K562 (cell line): Measurements from ENCODE around the gene ODF4. TPM values are rescaled to one million over a fixed set of nuclear protein-coding genes. Genes with fewer than 3 reads are reported as not detected.
"Not testable (repeated sequence)": the region's sequence is repeated elsewhere in the genome, so short reads cannot be mapped to it uniquely, and the experiment has no call there.

Experiments used
- ATAC-seq: fragments of 200-7000 bp; cut with Tn5 transposase; 3 replicates; pipeline ENCODE4 v1.9.1; 2020; ENCODE audit warnings: moderate library complexity
- BruUV-seq: library from RNA; stranded (reverse); fragments of 400-500 nt; replicated peaks from 2 replicates; lab custom pipeline; 2021; lab: Mats Ljungman, UMichigan
- CTCF ChIA-PET: fragments of 300-600 bp; formaldehyde crosslinking; extraction: SDS; loops from one replicate; lab custom pipeline; 2021; ENCODE audit warnings: low intra/inter-chr PET ratio; lab: Yijun Ruan, JAX
- POLR2A ChIA-PET: fragments of 300-600, 350-650 bp; sonication (Branson Sonifier 250); formaldehyde crosslinking; extraction: SDS; loops from one replicate; lab custom pipeline; 2021; ENCODE audit warnings: antibody characterized with exemption, inconsistent platforms; lab: Yijun Ruan, JAX
- DNase-seq, 4 experiments: peaks; one replicate each; pipeline versions ENCODE4 v3.0.0 to v3.0.0-alpha.2; 2011 to 2018; ENCODE audit warnings: low spot score in 3 of 4, mixed read lengths in 3 of 4; ENCODE audit errors: extremely low read depth in 1 of 4
- FAIRE-seq: peaks from 2 replicates; lab custom pipeline; 2011; peaks lifted over from hg19 to GRCh38; lab: Jason Lieb, UNC
- H2AFZ ChIP-seq: 2 replicates; pipeline ENCODE4 v1.6.0; 2011; ENCODE audit warnings: low read depth, low read length, control low read depth, inconsistent platforms
- H3K27ac ChIP-seq: fragments of 200-600 bp; 3 replicates; pipeline ENCODE4 v1.8.0; 2011; ENCODE audit warnings: low read depth, mild to moderate bottlenecking, control low read depth, inconsistent platforms, low read length, moderate library complexity, mixed read lengths; ENCODE audit errors: extremely low read depth
- H3K27me3 ChIP-seq, 2 experiments: fragments of 300-600 bp in 1 of 2; 2 replicates in 1 of 2; 3 replicates in 1 of 2; pipeline versions ENCODE4 v1.6.0 to v1.8.0; 2011; ENCODE audit warnings: inconsistent platforms in 2 of 2, low read length in 2 of 2, mild to moderate bottlenecking in 1 of 2, mixed read lengths in 1 of 2, moderate library complexity in 1 of 2; ENCODE audit not compliant: control insufficient read depth in 2 of 2, insufficient read depth in 2 of 2
- H3K36me3 ChIP-seq: fragments of 300-600 bp; 3 replicates; pipeline ENCODE4 v1.8.0; 2011; ENCODE audit warnings: mild to moderate bottlenecking, low read length, inconsistent platforms; ENCODE audit not compliant: control insufficient read depth, insufficient read depth
- H3K4me1 ChIP-seq, 2 experiments: fragments of 200-600 bp in 1 of 2; replicated peaks in 1 of 2; 2 replicates in 1 of 2; 3 replicates in 1 of 2; pipeline versions ENCODE4 v1.5.1 to v1.8.0; 2011; ENCODE audit warnings: inconsistent platforms in 2 of 2, low read length in 2 of 2, mild to moderate bottlenecking in 1 of 2, mixed read lengths in 1 of 2, moderate library complexity in 1 of 2; ENCODE audit not compliant: control insufficient read depth in 2 of 2, insufficient read depth in 2 of 2
- H3K4me2 ChIP-seq: 2 replicates; pipeline ENCODE4 v1.6.1; 2011; ENCODE audit warnings: low read length, control low read depth, inconsistent platforms, mixed read lengths; ENCODE audit not compliant: insufficient read depth
- H3K4me3 ChIP-seq: fragments of 200-600 bp; sonication (generic), shearing (Covaris generic); 2 replicates; pipeline ENCODE4 v1.5.1; 2016; ENCODE audit warnings: control low read depth, inconsistent platforms
- H3K79me2 ChIP-seq: fragments of 200-600 bp; 3 replicates; pipeline ENCODE4 v1.8.0; 2011; ENCODE audit warnings: low read length, inconsistent platforms; ENCODE audit not compliant: control insufficient read depth, insufficient read depth
- H3K9ac ChIP-seq, 2 experiments: 2 replicates each; pipeline versions ENCODE4 v1.6.0 to v1.6.1; 2011; ENCODE audit warnings: low read depth in 2 of 2, low read length in 2 of 2, control low read depth in 1 of 2, inconsistent platforms in 1 of 2, mild to moderate bottlenecking in 1 of 2, mixed read lengths in 1 of 2; ENCODE audit not compliant: insufficient read depth in 1 of 2
- H3K9me1 ChIP-seq: one replicate; pipeline ENCODE4 v1.6.0; 2011; ENCODE audit warnings: inconsistent platforms, mild to moderate bottlenecking, low read length, moderate library complexity; ENCODE audit not compliant: control insufficient read depth, insufficient read depth
- H3K9me3 ChIP-seq: replicated peaks from 2 replicates; pipeline ENCODE4 v1.5.1; 2011; ENCODE audit warnings: low read depth, low read length, inconsistent platforms; ENCODE audit not compliant: control insufficient read depth, insufficient read depth
- H4K20me1 ChIP-seq: replicated peaks from 2 replicates; pipeline ENCODE4 v1.6.1; 2011; ENCODE audit warnings: low read length, inconsistent platforms, mixed read lengths; ENCODE audit not compliant: control insufficient read depth, insufficient read depth
- ELF1 ChIP-seq: fragments of 200-800 bp; sonication (Bioruptor generic); IDR thresholded peaks from 2 replicates; pipeline ENCODE4 v1.6.1; 2016; ENCODE audit warnings: missing genetic modification characterization, missing compliant biosample characterization
- WGBS: fragments of 100-300 bp; shearing (Covaris generic); methylation state at CpG from one replicate; pipeline ENCODE4 v1.1.6; 2016; ENCODE audit warnings: low coverage, mixed read lengths; ENCODE audit not compliant: insufficient coverage; ENCODE audit errors: missing lambda C conversion rate; 5-methylcytosine and 5-hydroxymethylcytosine counted together
- in situ Hi-C: fragments of 300-500 bp; cut with MboI; formaldehyde crosslinking; loops from 4 replicates; pipeline ENCODE4 v1.15.0; 2018; ENCODE audit warnings: inconsistent platforms, mixed read lengths
- intact Hi-C: fragments of 100-400 bp; cut with micrococcal nuclease; formaldehyde crosslinking; loops from 2 replicates; pipeline ENCODE4 v1.14.2; 2022
- polyA plus RNA-seq, 8 experiments: library from polyadenylated mRNA; depleted of rRNA in 4 of 8; stranded (reverse) in 5 of 8; unstranded in 3 of 8; fragments of >200 nt; fragmentation: Nextera tagmentation in 2 of 8; fragmentation: Illumina TruSeq in 1 of 8; extraction: Ambion mirVana in 2 of 8; extraction: Trizol in 1 of 8; gene quantifications; 2 replicates each; pipeline versions ENCODE4 v1.2.1 to v1.2.3, GENCODE V29; 2011 to 2014; ENCODE audit warnings: inconsistent platforms in 1 of 8, missing spikeins in 1 of 8
- total RNA-seq, 7 experiments: library from RNA; depleted of rRNA in 6 of 7; stranded (reverse); fragments of >200 nt in 6 of 7; fragmentation: Illumina TruSeq in 2 of 7; extraction: Trizol in 2 of 7; gene quantifications; 2 replicates each; pipeline versions ENCODE4 v1.2.1 to v1.2.3, GENCODE V29; 2011 to 2021; ENCODE audit warnings: low replicate concordance in 1 of 7
- TF ChIP-seq, protein P1 (sequence below): fragments of 450-650 bp; IDR thresholded peaks from 2 replicates; pipeline ENCODE4 v1.6.1; 2018; ENCODE audit not compliant: partially characterized antibody

Gene ODF4
- total and polyA plus RNA-seq, 9 of the 15 experiments (the other 6 are each of a cell fraction or from before 2014, with no cell fraction given), result not detected

- intact Hi-C loops, result loop anchor here (5.0 kb wide), 1 partner anchor 61 kb away; no protein-coding TSS in a partner anchor
- not testable (repeated sequence) for H3K9me1 ChIP-seq, DNase-seq, H3K4me3 ChIP-seq, ATAC-seq, FAIRE-seq, BruUV-seq, H3K4me2 ChIP-seq, H3K9me3 ChIP-seq, H2AFZ ChIP-seq, H3K27me3 ChIP-seq, H3K9ac ChIP-seq, H3K27ac ChIP-seq
- in situ Hi-C loops, result loop anchor here (25.0 kb wide), 1 partner anchor 1159 kb away; no protein-coding TSS in a partner anchor
- ChIA-PET CTCF (interaction anchor here (0.6 kb wide), 1 partner anchor 258 kb away, joined by 3 read pairs; no protein-coding TSS in a partner anchor), POLR2A (interaction anchor here (1.0 to 4.6 kb wide), 2 partner anchors 17 to 26 kb away, joined by 5 to 25 read pairs; no protein-coding TSS in a partner anchor)
- WGBS, result 82% methylated on average over 7 of the region's 8 CpGs
- peaks cover 16 to 17% of the 10 kb centered on the region in 2 experiments for H3K4me1 ChIP-seq
- peaks cover 46% of the 10 kb centered on the region for H3K79me2 ChIP-seq
- H4K20me1 ChIP-seq, result peaks cover 14% of the 10 kb centered on the region; the same call in 1 of the 2 replicates
- H3K36me3 ChIP-seq, result peaks cover 63% of the 10 kb centered on the region
Observed at GRCh38 chr17:8378117-8378516, 38.5 kb downstream of the ODF4 start.

- no TSS peak for BruUV-seq
- WGBS, result 61% methylated on average over 3 of the region's 3 CpGs
- peaks cover 54% of the 10 kb centered on the region for H3K79me2 ChIP-seq
- FAIRE-seq (no peak), ATAC-seq (no peak), DNase-seq (no peak)
- POLR2A ChIA-PET, result no interaction called here
- no peak for TF ChIP-seq ELF1 (tag)
- TF ChIP-seq, protein P1, sequence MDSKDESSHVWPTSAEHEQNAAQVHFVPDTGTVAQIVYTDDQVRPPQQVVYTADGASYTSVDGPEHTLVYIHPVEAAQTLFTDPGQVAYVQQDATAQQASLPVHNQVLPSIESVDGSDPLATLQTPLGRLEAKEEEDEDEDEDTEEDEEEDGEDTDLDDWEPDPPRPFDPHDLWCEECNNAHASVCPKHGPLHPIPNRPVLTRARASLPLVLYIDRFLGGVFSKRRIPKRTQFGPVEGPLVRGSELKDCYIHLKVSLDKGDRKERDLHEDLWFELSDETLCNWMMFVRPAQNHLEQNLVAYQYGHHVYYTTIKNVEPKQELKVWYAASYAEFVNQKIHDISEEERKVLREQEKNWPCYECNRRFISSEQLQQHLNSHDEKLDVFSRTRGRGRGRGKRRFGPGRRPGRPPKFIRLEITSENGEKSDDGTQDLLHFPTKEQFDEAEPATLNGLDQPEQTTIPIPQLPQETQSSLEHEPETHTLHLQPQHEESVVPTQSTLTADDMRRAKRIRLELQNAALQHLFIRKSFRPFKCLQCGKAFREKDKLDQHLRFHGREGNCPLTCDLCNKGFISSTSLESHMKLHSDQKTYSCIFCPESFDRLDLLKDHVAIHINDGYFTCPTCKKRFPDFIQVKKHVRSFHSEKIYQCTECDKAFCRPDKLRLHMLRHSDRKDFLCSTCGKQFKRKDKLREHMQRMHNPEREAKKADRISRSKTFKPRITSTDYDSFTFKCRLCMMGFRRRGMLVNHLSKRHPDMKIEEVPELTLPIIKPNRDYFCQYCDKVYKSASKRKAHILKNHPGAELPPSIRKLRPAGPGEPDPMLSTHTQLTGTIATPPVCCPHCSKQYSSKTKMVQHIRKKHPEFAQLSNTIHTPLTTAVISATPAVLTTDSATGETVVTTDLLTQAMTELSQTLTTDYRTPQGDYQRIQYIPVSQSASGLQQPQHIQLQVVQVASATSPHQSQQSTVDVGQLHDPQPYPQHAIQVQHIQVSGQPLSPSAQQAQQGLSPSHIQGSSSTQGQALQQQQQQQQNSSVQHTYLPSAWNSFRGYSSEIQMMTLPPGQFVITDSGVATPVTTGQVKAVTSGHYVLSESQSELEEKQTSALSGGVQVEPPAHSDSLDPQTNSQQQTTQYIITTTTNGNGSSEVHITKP, result peak; percentile 25
- no peak overlapping the region for H3K9ac ChIP-seq
- H3K36me3 ChIP-seq, result peaks cover 63% of the 10 kb centered on the region
- peak overlapping the region; percentile 85 for H3K4me2 ChIP-seq
- H2AFZ ChIP-seq, result no peak overlapping the region
- in situ Hi-C loops (loop anchor here (25.0 kb wide), 1 partner anchor 1157 kb away; no protein-coding TSS in a partner anchor), intact Hi-C loops (loop anchor here (5.0 to 10.0 kb wide), 2 partner anchors 43 to 155 kb away; partner anchors contain the start of gene ODF4)
- CTCF ChIA-PET, result no interaction called here
- H3K27me3 ChIP-seq, result no peaks in the 10 kb centered on the region
- H3K4me3 ChIP-seq, result peak overlapping the region; percentile 53; the same call in 1 of the 2 replicates
- no peaks in the 10 kb centered on the region for H3K9me3 ChIP-seq
- peaks cover 14% of the 10 kb centered on the region; the same call in 1 of the 2 replicates for H4K20me1 ChIP-seq
- peaks cover 24 to 28% of the 10 kb centered on the region in 2 experiments for H3K4me1 ChIP-seq
- H3K9me1 ChIP-seq, result no peaks in the 10 kb centered on the region
- H3K27ac ChIP-seq, result no peak overlapping the region; the same call in 2 of the 3 replicates
Observed at GRCh38 chr17:8380049-8380448, 40.4 kb downstream of the ODF4 start.
